Astrocyte (in vitro differentiated cells and primary cell): ENCODE results near the gene PACS2.

Experiments
- CTCF ChIP-seq: IDR thresholded peaks from 2 replicates; pipeline ENCODE4 v1.5.1; 2011; ENCODE audit warnings: low read depth, mild to moderate bottlenecking, inconsistent platforms, low read length, moderate library complexity; ENCODE audit not compliant: insufficient read depth
- EZH2 ChIP-seq: IDR thresholded peaks from 2 replicates; pipeline ENCODE4 v1.6.1; 2012; ENCODE audit warnings: mild to moderate bottlenecking, low read length, inconsistent platforms; ENCODE audit not compliant: insufficient read depth

- TF ChIP-seq CTCF (no peak), EZH2 (no peak)
These were observed 104.9 kb downstream of the PACS2 start, which contains the start of gene MTA1 for GRCh38 chr14:105419195-105420091.
